Activated CD8-positive, alpha-beta memory T cell treated with anti-CD3 and anti-CD28 coated beads, Interleukin-2, amount 50 U/mL, for 24 hours (primary cell): ENCODE results near the gene CETP.

Experiments used
- DNase-seq: peaks from one replicate; pipeline ENCODE4 v3.0.0-alpha.2; 2020; ENCODE audit errors: extremely low read depth

The CETP gene

DNA sequence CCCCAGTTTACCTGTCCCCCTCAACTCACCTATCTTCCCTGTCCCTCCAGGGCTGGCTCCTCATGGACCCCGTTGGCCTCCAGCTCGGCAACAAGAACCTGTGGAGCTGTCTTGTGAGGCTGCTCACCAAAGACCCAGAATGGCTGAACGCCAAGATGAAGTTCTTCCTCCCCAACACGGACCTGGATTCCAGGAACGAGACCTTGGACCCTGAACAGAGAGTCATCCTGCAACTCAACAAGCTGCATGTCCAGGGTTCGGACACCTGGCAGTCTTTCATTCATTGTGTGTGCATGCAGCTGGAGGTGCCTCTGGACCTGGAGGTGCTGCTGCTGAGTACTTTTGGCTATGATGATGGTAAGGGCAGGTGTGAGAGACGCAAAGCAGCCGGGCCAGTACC is 58.9 kb downstream of the CETP start:
- DNase-seq: no peak

- DNase-seq: no peak
These were observed 60.0 kb downstream of the CETP start for GRCh38 chr16:57021757-57022156.

DNA sequence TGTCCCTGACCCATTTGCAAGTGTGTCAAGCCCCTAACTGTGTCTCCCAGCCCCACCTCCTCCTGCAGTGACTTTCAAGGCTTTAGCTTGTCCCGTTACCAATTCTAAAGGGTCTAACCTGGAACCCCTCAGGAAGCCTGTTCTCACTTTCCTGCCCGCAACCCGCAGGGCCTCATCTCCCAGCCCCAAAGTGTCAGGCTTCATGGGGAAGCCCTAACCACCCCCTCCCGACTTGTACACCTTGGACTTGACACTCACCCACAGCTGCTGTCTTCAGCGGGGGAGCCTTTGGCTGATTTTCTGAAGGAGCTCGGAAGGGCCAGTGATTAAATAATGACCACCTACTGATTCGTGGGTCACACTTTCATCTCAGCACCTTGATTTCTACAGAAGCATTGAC is 60.7 kb downstream of the CETP start:
- DNase-seq: no peak

DNA sequence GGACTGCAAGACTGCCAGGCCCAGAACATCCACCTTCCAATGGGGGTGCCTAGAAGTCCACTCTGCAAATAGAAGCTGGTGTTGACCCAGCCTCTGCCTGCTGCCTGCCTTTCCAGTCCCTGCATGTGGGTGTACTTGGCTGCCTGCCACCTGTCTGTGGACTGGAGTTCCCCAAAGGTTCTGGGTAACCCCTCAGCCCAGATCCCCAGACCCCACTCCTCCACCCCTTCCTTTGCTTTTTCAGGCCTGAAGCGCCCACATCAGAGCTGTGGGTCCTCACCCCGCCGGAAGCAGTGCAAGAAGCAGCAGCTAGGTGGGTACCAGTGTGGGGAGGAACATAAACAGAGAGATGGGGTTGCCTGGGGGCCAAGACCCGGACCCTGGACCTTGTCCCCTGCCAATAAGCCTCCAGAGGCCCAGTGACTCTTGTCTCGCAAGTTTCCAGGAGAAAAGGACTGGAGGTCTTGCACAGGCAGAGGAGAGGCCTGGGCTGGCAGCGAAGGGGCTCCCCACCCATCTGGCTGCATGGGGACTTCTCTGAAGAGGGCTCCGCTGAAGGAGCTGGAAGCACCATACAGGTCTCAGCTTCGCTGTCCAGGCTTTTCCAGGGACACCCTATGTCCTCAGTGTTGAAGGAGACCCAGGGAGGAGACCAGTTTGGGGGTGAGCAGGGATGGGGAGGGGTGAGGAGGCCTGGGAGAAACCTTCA is 61.9 kb downstream of the CETP start:
- DNase-seq: no peak

DNA sequence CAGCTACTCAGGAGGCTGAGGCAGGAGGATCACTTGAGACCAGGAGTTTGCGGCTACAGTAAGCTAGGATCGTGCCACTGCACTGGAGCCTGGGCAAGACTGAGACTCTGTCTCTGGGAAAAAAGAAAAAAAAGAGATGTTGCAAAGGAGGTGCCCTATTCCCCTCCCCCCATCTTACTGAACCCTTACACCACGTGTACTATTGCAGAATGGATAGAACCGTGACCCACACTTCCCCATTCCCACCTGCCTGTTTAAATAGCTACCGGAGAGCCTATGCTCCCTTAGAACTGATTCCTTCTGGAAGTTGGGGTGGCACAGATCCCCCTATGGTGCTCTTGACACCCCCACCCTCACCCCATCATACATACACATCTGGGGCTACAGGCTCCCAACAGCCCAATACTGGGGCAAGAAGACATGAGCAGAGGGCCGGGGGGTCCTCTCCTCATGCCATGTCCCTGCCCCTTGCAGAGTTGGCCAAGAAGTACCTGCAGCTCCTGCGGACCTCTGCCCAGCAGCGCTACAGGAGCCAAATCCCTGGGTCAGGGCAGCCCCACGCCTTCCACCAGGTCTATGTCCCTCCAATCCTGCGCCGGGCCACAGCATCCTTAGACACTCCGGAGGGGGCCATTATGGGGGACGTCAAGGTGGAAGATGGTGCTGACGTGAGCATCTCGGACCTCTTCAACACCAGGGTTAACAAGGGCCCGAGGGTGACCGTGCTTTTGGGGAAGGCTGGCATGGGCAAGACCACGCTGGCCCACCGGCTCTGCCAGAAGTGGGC is 63.3 kb downstream of the CETP start:
- DNase-seq: no peak

- DNase-seq: no peak
These were observed 64.4 kb downstream of the CETP start for GRCh38 chr16:57025941-57026777.

DNA sequence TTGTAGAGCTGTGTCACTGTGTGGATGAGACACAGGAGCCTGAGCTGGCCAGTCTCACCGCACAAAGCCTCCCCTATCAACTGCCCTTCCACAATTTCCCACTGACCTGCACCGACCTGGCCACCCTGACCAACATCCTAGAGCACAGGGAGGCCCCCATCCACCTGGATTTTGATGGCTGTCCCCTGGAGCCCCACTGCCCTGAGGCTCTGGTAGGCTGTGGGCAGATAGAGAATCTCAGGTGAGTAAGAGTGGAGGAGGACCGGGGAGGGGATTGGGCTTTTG is 65.0 kb downstream of the CETP start:
- DNase-seq: no peak

- no peak for DNase-seq
These were observed 65.3 kb downstream of the CETP start for GRCh38 chr16:57027067-57027466.

DNA sequence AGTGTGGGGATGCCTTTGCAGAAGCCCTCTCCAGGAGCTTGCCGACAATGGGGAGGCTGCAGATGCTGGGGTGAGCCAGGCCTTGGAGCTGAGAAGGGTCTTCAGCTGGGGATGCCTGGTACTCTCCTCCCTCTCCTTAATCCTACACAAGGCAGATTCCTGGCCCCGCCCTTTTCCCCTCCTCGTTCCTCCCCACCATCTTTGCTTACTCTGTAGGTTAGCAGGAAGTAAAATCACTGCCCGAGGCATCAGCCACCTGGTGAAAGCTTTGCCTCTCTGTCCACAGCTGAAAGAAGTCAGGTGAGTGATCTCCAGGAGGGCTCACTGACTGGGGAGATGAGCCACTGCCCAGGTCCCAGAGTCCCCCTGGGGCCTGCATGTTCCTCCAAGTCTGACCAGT is 66.3 kb downstream of the CETP start:
- DNase-seq: no peak

GRCh38 chr16:57029161-57030160 is 67.7 kb downstream of the CETP start:
- DNase-seq: no peak

- DNase-seq: no peak
These were observed 68.7 kb downstream of the CETP start for GRCh38 chr16:57030346-57030902.

- no peak for DNase-seq
These were observed 69.4 kb downstream of the CETP start for GRCh38 chr16:57031156-57031555.

GRCh38 chr16:57032346-57032745 is 70.6 kb downstream of the CETP start:
- no peak for DNase-seq

GRCh38 chr16:57032931-57033330 is 71.2 kb downstream of the CETP start:
- DNase-seq: no peak
